Skeletal muscle tissue (tissue), 4 donors: ENCODE measurements around the gene PES1. TPM values are rescaled to one million over a fixed set of nuclear protein-coding genes. Genes with fewer than 3 reads are reported as not detected.
"Not testable (repeated sequence)": the region's sequence is repeated elsewhere in the genome, so short reads cannot be mapped to it uniquely, and the experiment has no call there.

Experiments used
- H3K27ac ChIP-seq: one replicate; pipeline ENCODE4 v1.7.0; 2013; ENCODE audit warnings: mild to moderate bottlenecking, low read depth, low read length, inconsistent platforms
- H3K27me3 ChIP-seq, 3 donors: one replicate each; pipeline ENCODE4 v1.7.0; 2013; ENCODE audit warnings: low read length in 3 of 3; ENCODE audit not compliant: control insufficient read depth in 3 of 3, insufficient read depth in 3 of 3
- H3K36me3 ChIP-seq, 3 donors: one replicate each; pipeline ENCODE4 v1.7.0; 2013; ENCODE audit warnings: low read length in 3 of 3; ENCODE audit not compliant: control insufficient read depth in 3 of 3, insufficient read depth in 3 of 3
- H3K4me1 ChIP-seq, 3 donors: one replicate each; pipeline ENCODE4 v1.7.0; 2013; ENCODE audit warnings: low read length in 3 of 3, mild to moderate bottlenecking in 3 of 3; ENCODE audit not compliant: control insufficient read depth in 3 of 3, insufficient read depth in 3 of 3
- H3K4me3 ChIP-seq, 3 donors: one replicate each; pipeline ENCODE4 v1.7.0; 2013; ENCODE audit warnings: low read length in 3 of 3
- H3K9ac ChIP-seq, 3 donors: one replicate each; pipeline ENCODE4 v1.7.0; 2013; ENCODE audit warnings: low read length in 3 of 3, mild to moderate bottlenecking in 3 of 3, moderate library complexity in 2 of 3, low read depth in 1 of 3
- H3K9me3 ChIP-seq, 3 donors: one replicate each; pipeline ENCODE4 v1.7.0; 2013; ENCODE audit warnings: low read length in 3 of 3; ENCODE audit not compliant: control insufficient read depth in 3 of 3
- total RNA-seq: library from RNA; depleted of rRNA; stranded (reverse); fragments of >200 nt; gene quantifications from one replicate; pipeline ENCODE4 v1.2.3, GENCODE V29; 2014
- donor health status: Osteomylitis.

PES1 gene
- total RNA-seq, 1 donor from 2014 or later = 43.3 TPM

DNA sequence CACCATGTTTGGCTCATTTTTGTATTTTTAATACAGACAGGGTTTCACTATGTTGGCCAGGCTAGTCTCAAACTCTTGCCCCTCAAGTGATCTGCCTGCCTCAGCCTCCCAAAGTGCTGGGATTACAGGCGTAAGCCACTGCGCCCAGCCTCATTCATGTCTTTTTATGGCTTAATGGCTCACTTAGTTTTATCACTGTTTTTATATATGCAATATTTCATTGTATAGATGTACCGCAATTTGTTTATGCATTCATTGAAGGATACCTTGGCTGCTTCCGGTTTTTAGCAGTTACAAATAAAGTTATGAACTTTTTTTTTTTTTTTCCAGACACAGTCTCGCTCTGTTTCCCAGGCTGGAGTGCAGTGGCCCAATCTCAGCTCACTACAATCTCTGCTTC lies 9.8 kb upstream of the PES1 start:
- H3K36me3 ChIP-seq = no peaks in the 10 kb centered on the region
- peaks cover 6 to 9% (median 7%) of the 10 kb centered on the region in 3 donors for H3K4me1 ChIP-seq
- no peaks in the 10 kb centered on the region for H3K9me3 ChIP-seq
- no peak overlapping the region for H3K9ac ChIP-seq
- no peak overlapping the region for H3K4me3 ChIP-seq
- no peaks in the 10 kb centered on the region for H3K27me3 ChIP-seq
- no peak overlapping the region for H3K27ac ChIP-seq

- Histone ChIP-seq H3K4me3 (no peak overlapping the region), H3K27me3 (no peaks in the 10 kb centered on the region)
Observed at GRCh38 chr22:30600921-30601320, 9.2 kb upstream of the PES1 start.

DNA sequence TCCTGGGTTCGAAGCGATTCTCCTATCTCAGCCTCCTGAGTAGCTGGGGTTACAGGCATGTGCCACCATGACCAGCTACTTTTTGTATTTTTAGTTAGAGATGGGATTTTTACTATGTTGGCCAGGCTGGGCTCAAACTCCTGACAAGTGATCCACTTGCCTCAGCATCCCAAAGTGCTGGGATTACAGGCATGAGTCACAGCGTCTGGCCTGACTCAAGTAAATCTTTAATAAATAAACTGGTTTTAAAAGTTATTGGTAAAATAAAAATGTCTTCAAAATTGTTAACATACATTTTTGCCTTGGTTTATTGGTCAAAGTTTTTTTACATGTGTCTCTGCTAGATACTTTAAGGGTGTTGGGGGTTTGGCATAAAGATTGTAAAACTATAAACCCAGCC lies 7.3 kb upstream of the PES1 start:
- Histone ChIP-seq H3K36me3 (no peaks in the 10 kb centered on the region), H3K9ac (no peak overlapping the region), H3K9me3 (no peaks in the 10 kb centered on the region), H3K27me3 (no peaks in the 10 kb centered on the region), H3K27ac (no peak overlapping the region), H3K4me3 (no peak overlapping the region), H3K4me1 (no peaks in the 10 kb centered on the region)

More at GRCh38 chr22:30600921-30601320, 9.2 kb upstream of the PES1 start:
- Histone ChIP-seq H3K36me3 (no peaks in the 10 kb centered on the region), H3K4me1 (peaks cover 3 to 8% (median 7%) of the 10 kb centered on the region in 3 donors), H3K9ac (no peak overlapping the region), H3K27ac (no peak overlapping the region), H3K9me3 (no peaks in the 10 kb centered on the region)

- no peaks in the 10 kb centered on the region for H3K27me3 ChIP-seq
Observed at GRCh38 chr22:30596886-30597285, 5.2 kb upstream of the PES1 start.

GRCh38 chr22:30596199-30596598 lies 4.5 kb upstream of the PES1 start:
- Histone ChIP-seq H3K27me3 (no peaks in the 10 kb centered on the region), H3K4me3 (no peak overlapping the region), H3K4me1 (peaks cover 1 to 3% (median 2%) of the 10 kb centered on the region in 3 donors), H3K9ac (no peak overlapping the region), H3K27ac (no peak overlapping the region), H3K9me3 (no peaks in the 10 kb centered on the region), H3K36me3 (no peaks in the 10 kb centered on the region)

More at GRCh38 chr22:30596886-30597285, 5.2 kb upstream of the PES1 start:
- Histone ChIP-seq H3K36me3 (no peaks in the 10 kb centered on the region), H3K4me3 (no peak overlapping the region), H3K4me1 (no peaks in the 10 kb centered on the region), H3K27ac (no peak overlapping the region), H3K9me3 (no peaks in the 10 kb centered on the region), H3K9ac (no peak overlapping the region)

DNA sequence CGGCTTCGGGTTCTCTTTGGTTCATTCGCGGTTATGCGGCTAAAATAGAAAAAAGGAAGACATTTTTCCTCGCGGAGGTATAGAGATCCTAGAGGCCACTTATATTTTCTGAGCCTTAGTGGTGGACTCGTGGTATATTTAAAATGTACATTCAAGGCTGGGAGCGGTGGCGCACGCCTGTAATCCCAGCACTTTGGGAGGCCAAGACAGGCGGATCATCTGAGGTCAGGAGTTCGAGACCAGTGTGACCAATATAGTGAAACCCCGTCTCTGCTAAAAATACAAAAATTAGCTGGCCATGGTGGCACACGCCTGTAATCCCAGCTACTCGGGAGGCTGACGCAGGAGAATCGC lies 627 bp upstream of the PES1 start:
- Histone ChIP-seq H3K36me3 (peaks cover 14 to 23% (median 19%) of the 10 kb centered on the region in 3 donors), H3K27ac (peak overlapping the region; percentile 2), H3K9ac (peak overlapping the region in 2 of 3 donors; percentile 24 to 72), H3K4me3 (peak overlapping the region; percentile 80 to 92 (median 81)), H3K4me1 (peaks cover 15 to 19% (median 17%) of the 10 kb centered on the region in 3 donors)
- not testable (repeated sequence) for H3K9me3 ChIP-seq, H3K27me3 ChIP-seq

- Histone ChIP-seq H3K9ac (peak overlapping the region; percentile 65 to 88 (median 72)), H3K4me1 (peaks cover 15 to 19% (median 17%) of the 10 kb centered on the region in 3 donors), H3K9me3 (no peaks in the 10 kb centered on the region), H3K27me3 (no peaks in the 10 kb centered on the region), H3K36me3 (peaks cover 26 to 35% (median 30%) of the 10 kb centered on the region in 3 donors), H3K4me3 (peak overlapping the region; percentile 80 to 92 (median 81)), H3K27ac (peak overlapping the region; percentile 75)
Observed at GRCh38 chr22:30591191-30591587, 521 bp downstream of the PES1 start.

DNA sequence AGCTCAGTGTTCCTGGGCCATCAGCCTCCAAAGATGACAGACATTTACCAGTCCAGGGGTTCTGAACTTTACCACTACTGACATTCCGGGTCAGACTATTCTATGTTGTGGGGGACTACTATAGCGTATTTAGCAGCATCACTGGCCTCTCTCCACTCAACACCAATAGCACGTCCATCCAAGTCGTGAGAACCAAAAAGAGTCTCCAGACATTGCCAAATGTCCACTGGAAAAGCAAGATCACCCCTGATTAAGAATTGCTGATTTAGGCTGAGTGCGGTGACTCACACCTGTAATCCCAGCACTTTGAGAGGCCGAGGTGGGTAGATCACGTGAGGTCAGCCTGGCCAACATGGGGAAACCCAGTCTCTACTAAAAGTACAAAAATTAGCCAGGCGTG lies 5.3 kb downstream of the PES1 start:
- H3K27me3 ChIP-seq = no peaks in the 10 kb centered on the region
- H3K27ac ChIP-seq = no peak overlapping the region
- peaks cover 72 to 79% (median 77%) of the 10 kb centered on the region in 3 donors for H3K36me3 ChIP-seq
- H3K4me1 ChIP-seq = peaks cover 15 to 18% (median 17%) of the 10 kb centered on the region in 3 donors
- H3K9me3 ChIP-seq = no peaks in the 10 kb centered on the region
- no peak overlapping the region for H3K4me3 ChIP-seq
- no peak overlapping the region for H3K9ac ChIP-seq

GRCh38 chr22:30584441-30584840 lies 7.3 kb downstream of the PES1 start:
- peaks cover 92 to 96% (median 96%) of the 10 kb centered on the region in 3 donors for H3K36me3 ChIP-seq
- H3K27ac ChIP-seq = no peak overlapping the region
- H3K27me3 ChIP-seq = no peaks in the 10 kb centered on the region

DNA sequence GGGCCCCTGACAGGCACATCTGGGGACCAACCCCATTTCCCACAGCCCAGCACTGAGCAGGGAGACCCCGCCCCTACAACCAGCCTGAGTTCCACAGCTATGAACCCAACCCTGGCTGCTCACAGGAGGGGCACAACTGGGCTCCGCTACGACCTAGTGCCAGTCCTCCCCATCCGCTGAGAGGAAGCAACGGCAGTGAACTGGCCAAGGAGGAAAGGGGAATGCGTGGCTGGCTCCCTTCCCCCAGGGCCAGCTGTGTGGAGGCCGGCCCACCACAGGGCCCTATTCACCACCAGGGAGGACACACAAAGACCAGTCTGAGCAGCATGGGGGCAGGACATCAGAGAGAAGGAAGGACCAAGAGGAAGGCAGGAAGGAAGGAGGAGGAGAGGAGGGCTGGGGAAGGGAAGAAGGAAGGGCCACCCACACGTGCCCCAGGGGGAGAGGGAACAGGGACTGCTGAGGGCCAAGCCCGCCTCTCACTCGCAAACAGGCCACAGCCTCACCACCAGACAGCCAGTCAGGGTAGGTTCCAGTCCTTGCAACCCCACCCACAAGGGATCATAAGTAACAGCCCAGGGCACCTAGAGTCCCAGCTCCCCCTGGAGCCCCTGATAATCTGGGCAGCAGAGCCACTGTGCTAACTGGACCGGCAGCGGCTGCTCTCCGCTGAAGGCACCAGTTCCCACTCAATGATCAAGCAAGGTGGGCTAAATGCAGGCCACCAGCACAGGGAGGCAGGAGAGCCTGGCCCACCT lies 8.7 kb downstream of the PES1 start:
- Histone ChIP-seq H3K9ac (peak overlapping the region in 1 of 3 donors; percentile 10), H3K9me3 (no peaks in the 10 kb centered on the region), H3K4me1 (no peaks in the 10 kb centered on the region), H3K27me3 (no peaks in the 10 kb centered on the region), H3K4me3 (no peak overlapping the region), H3K27ac (no peak overlapping the region), H3K36me3 (peaks cover 96 to 98% (median 97%) of the 10 kb centered on the region in 3 donors)

More at GRCh38 chr22:30584441-30584840, 7.3 kb downstream of the PES1 start:
- Histone ChIP-seq H3K4me1 (no peaks in the 10 kb centered on the region), H3K9ac (no peak overlapping the region), H3K9me3 (no peaks in the 10 kb centered on the region), H3K4me3 (no peak overlapping the region)
